T-helper 1 cell treated with Interleukin-12 subunit alpha and Interleukin-12 subunit beta and Interleukin-4 antibody, amounts not matched to agents 30 μg/mL and 1 μg/mL, for 36 hours (primary cell): ENCODE results near the gene CTBP2.
"Not testable (repeated sequence)": the region's sequence is repeated elsewhere in the genome, so short reads cannot be mapped to it uniquely, and the experiment has no call there.

Experiments used
- H3K27ac Mint-ChIP-seq: one replicate; pipeline ENCODE4 v1.8.0; 2021; ENCODE audit warnings: mild to moderate bottlenecking, mixed read lengths
- H3K27me3 Mint-ChIP-seq: one replicate; pipeline ENCODE4 v1.8.0; 2021; ENCODE audit warnings: low read depth, mixed read lengths
- H3K36me3 Mint-ChIP-seq: one replicate; pipeline ENCODE4 v1.8.0; 2021; ENCODE audit warnings: low read depth, mixed read lengths
- H3K4me1 Mint-ChIP-seq: one replicate; pipeline ENCODE4 v1.8.0; 2021; ENCODE audit warnings: low read depth, mixed read lengths
- H3K4me3 Mint-ChIP-seq: one replicate; pipeline ENCODE4 v1.8.0; 2021; ENCODE audit warnings: mild to moderate bottlenecking, moderate library complexity, mixed read lengths
- H3K9me3 Mint-ChIP-seq: one replicate; pipeline ENCODE4 v1.8.0; 2021; ENCODE audit warnings: mixed read lengths

Gene CTBP2

DNA sequence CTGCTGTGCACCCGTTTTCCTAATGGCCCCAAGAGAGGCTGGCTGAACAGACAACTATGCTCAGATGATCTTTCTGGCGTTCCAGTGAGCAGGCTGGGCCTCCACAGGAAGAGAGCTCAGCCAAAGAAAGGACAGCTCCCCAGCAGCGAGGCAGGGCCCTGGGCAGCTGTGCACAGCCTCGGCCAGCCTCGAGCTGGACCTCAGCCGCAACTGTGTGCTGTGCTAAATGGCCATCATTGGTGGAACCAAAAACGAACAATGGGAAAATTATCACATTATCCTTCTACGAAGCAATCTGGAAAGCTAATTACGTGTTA lies 97.5 kb downstream of the CTBP2 start:
- Mint-ChIP-seq H3K36me3 (no peaks in the 10 kb centered on the region), H3K27ac (no peak overlapping the region), H3K9me3 (no peaks in the 10 kb centered on the region), H3K4me1 (peaks cover 11% of the 10 kb centered on the region), H3K4me3 (no peak overlapping the region), H3K27me3 (peaks cover 16% of the 10 kb centered on the region)

DNA sequence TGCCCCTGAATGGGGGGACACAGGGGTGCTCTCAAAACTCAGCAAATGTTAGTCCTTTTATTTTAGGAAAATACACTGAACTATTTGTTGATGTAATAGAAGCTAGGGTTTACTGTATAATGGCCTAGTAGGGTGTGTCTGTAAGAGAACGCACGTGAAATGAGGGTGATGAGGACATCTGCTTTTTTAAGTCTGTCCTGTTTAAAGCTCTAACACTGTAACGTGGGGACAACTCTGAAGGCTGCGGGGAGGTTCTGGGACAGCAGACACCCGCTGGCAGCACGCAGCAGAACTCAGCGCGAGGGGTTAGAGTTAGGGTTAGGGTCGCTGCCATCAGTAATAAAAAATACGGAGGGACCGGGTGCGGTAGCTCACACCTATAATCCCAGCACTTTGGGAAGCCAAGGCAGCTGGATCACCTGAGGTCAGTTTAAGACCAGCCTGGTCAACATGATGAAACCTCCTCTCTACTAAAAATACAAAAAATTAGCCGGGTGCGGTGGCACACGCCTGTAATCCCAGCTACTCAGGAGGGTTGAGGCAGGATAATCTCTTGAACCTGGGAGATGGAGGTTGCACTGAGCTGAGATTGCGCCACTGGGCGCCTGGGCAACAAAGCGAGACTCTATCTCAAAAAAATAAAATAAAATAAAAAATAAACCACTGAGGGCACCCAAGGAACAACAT lies 98.0 kb downstream of the CTBP2 start:
- Mint-ChIP-seq H3K27me3 (peaks cover 16% of the 10 kb centered on the region), H3K4me1 (peaks cover 11% of the 10 kb centered on the region), H3K9me3 (no peaks in the 10 kb centered on the region), H3K36me3 (no peaks in the 10 kb centered on the region), H3K27ac (no peak overlapping the region), H3K4me3 (no peak overlapping the region)

DNA sequence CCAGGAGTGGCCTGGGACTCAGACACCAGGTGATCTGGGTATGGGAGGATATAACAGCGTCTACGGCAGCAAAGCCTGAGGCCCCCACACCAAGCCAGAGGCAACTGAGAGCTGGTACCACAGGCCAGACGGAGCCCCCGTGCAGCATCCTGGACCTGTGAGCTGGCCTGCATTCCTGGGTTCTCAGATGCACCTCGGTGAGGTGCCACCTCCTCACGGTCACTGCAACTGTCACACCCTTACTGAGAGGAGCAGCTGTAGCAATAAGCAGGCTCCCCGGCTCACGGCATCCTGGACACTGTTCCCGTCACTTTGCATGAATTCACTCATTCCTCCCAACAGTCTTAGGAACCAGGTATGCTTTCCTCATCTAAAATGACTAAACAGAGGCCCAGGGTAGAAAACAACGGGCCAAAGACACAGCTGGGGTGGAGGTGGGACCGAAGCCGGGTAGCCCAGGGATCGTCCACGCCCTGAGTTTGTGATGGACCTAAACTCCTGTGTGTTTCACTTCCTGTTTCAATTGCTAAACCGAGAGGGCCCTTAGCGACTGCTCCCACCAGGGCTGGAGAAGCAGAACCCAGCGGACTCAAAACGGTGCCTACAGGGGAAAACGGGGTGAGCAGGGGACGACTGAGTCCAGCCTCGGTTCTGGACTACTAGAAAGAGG lies 98.7 kb downstream of the CTBP2 start:
- Mint-ChIP-seq H3K27me3 (peaks cover 16% of the 10 kb centered on the region), H3K4me1 (peaks cover 11% of the 10 kb centered on the region), H3K9me3 (no peaks in the 10 kb centered on the region), H3K27ac (no peak overlapping the region), H3K36me3 (no peaks in the 10 kb centered on the region), H3K4me3 (no peak overlapping the region)

DNA sequence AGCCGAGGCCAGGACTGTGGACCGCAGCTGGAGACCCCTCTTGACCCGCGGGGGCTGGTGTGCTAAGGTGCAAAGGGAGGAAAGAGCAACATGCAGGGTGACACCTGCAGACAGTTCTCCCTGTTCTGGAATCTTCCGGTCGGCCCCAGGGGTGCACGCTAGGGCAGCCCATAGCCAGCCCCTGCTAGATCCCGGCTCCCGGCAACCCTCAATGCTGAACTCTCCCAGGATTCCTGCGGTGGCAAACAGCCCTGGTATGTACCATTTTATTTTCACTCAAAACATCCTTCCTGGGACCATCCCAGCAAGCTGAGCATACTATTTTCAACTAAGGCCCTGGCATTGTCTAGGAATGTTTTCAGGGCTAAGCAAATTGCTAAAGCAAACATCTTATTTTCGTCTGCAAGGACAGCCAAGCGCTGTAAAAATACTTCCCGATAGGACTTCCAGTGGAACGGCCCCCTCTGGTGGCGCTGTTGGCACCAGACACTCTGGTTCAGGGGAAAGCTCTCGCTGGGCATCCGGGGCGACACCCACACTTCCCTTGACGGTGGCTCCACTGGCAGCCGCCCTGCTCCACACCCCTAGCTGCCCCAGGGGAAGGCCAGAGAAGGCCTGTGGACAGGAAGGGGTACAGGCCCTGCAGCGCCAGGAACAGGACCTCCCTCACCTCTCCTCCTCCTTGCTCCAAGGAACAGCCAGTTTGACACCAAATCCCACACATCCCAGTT lies 99.4 kb downstream of the CTBP2 start:
- Mint-ChIP-seq H3K27me3 (peaks cover 16% of the 10 kb centered on the region), H3K36me3 (no peaks in the 10 kb centered on the region), H3K9me3 (no peaks in the 10 kb centered on the region), H3K4me3 (no peak overlapping the region), H3K4me1 (peaks cover 11% of the 10 kb centered on the region), H3K27ac (no peak overlapping the region)

DNA sequence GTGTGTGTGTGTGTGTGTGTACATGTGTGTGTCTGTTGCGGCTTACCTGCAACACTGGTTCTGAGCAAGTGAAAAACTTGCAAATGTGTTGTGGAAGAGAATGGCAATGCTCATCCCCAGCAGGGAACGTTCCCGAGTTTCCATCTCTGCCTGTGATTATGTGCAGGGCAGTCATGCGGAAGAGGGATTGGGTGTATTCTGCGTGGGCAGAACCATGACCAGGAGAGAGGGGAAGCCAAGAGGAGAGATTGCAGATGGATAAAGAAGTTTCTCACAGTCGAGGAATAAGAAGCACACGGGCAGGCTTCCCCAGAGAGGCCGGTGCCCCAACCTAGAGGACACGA lies 99.9 kb downstream of the CTBP2 start:
- no peak overlapping the region for H3K4me3 Mint-ChIP-seq
- no peak overlapping the region for H3K27ac Mint-ChIP-seq
- H3K36me3 Mint-ChIP-seq: no peaks in the 10 kb centered on the region
- peaks cover 11% of the 10 kb centered on the region for H3K4me1 Mint-ChIP-seq
- H3K27me3 Mint-ChIP-seq: peaks cover 16% of the 10 kb centered on the region
- no peaks in the 10 kb centered on the region for H3K9me3 Mint-ChIP-seq

DNA sequence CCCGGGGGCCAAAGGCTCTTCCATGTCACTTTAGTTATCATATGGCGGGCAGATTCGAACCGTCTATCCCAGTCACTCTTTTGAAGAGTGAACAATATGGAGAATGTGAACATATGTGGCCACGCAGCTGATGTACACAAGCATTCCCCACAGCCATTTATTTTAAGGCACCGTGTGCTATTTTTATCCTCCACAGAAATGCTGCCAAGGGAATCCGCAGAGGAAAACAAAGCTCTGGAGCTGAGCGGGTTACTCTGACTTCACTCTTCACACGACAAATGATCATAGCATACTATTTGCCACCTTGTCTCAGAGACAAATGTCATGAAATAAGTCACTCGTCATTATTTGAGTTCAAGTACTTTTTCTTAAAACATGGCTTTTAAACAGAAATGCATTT lies 100.3 kb downstream of the CTBP2 start:
- Mint-ChIP-seq H3K27ac (no peak overlapping the region), H3K4me3 (no peak overlapping the region), H3K9me3 (no peaks in the 10 kb centered on the region), H3K27me3 (peaks cover 12% of the 10 kb centered on the region), H3K4me1 (peaks cover 8% of the 10 kb centered on the region), H3K36me3 (no peaks in the 10 kb centered on the region)

DNA sequence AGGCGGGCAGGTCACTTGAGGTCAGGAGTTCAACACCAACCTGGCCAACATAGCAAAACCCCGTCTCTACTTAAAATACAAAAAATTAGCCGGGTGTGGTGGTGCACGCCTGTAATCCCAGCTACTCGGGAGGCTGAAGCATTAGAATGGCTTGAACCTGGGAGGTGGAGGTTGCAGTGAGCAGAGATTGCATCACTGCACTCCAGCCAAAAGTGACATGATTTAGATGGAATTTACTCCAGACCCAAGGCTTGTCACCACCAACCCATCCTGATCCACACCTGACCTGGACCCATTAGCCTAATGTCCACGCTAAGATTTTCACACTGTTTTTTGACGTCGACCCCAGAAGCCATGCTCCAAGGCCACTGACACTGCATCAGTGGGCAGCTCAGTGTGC lies 101.0 kb downstream of the CTBP2 start:
- H3K36me3 Mint-ChIP-seq, H3K9me3 Mint-ChIP-seq, H3K4me3 Mint-ChIP-seq, H3K4me1 Mint-ChIP-seq, H3K27ac Mint-ChIP-seq: not testable (repeated sequence)
- peaks cover 12% of the 10 kb centered on the region for H3K27me3 Mint-ChIP-seq

DNA sequence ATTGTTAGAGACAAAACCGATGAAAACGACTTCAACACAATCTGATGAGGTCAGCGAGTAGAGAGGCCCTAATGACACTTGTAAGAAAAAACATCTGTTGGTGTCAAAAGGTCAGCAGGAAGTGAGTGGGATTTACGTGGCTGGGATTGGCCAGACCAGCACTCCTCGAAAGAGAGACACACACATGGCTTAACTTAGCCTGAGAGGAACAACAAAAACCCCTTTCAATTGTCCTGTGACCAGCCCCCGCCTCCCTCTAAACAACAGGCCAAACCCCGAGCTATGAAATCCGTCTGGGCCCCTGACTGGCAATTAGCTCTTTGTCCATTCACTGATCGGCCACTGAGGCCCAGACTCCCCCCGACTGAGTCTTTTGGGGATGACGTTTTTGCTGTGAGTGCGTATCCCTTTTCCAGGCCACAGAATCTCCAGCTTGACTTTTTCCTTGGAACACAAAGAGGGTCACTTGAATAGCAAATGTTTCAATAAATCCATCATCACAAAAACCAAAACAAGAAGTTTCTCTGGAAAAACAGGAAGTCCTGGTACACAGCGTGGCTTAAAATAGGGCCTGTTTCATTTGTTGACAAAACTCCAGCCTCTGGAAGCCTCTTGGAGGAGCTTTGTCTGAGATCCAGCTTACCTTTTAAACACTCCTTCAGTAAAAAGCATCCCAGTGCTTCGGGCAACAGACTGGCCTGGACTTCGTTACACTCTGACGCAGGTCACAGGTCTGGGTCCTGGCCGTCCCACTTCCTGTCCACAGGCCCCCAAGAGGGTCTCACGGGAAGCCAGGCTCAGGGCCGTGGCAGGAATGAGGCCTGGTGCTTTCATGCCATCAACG lies 103.0 kb downstream of the CTBP2 start:
- Mint-ChIP-seq H3K27ac (no peak overlapping the region), H3K36me3 (no peaks in the 10 kb centered on the region), H3K4me3 (no peak overlapping the region), H3K27me3 (peaks cover 8% of the 10 kb centered on the region), H3K4me1 (no peaks in the 10 kb centered on the region), H3K9me3 (no peaks in the 10 kb centered on the region)

DNA sequence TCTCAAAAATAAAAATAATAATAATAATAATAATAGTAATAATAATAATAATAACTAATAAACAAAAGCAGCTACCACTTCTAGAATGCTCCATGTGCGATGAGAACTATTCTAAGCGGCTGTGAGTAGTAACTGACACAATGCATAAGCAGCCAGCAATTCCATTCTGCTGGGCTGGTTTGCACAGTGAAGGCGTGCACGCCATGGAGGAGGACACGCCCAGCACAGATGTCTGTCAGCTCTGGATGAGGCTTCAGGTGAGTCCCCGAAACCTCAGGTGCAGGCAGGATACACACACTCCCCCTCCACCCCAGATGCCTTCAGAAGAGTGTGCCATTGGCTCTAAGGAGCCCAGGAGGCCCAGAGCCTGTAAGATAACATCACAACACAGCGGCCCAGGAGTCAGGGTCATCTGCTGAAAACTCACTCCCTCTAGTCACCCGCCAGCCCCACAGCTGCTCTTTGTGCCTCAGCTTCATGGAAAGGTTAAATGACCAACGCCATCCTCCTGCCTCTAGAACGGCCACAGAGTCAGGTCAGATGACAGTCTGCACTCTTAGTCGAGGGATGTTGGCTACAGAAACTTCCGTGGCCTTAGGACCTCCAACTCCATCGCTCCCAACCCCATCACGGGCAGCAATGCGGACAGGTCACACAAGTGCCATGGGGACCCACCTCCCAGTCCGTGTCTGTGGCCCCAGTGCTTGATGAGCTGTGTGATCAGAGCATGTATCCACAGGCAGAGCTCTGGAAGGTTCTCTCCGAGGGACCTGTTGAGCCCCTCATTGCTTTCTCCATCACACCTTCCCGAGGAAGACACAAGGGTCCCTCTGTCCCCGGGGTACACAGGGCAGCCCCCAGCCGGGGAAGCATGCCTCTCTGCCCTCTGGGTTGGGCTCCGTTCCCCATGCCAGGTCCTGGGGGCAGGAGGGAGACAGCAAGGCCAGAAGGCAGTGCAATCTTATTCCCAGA lies 103.9 kb downstream of the CTBP2 start:
- H3K4me1 Mint-ChIP-seq: no peaks in the 10 kb centered on the region
- no peaks in the 10 kb centered on the region for H3K36me3 Mint-ChIP-seq
- no peak overlapping the region for H3K4me3 Mint-ChIP-seq
- H3K27ac Mint-ChIP-seq: no peak overlapping the region
- no peaks in the 10 kb centered on the region for H3K9me3 Mint-ChIP-seq
- H3K27me3 Mint-ChIP-seq: peaks cover 6% of the 10 kb centered on the region

DNA sequence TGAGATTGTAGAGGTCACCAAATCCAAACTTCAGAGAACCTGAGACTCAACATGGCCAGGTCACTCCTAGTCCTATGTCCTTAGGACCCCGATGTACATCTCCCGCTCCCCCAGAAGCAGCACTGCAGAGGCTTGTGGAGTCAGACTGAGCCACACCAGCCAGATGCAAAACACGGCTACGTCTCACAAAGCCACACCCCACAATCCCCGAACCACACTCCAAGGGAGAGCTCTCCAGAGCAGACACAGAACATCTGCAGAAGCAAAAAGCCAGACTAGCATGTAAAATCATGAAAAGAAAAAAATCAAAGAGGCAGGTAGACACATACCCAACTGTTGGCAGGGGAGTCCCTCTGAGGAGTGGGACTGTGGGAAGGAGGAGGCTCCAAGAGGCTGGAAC lies 104.9 kb downstream of the CTBP2 start:
- no peak overlapping the region for H3K4me3 Mint-ChIP-seq
- H3K9me3 Mint-ChIP-seq: no peaks in the 10 kb centered on the region
- H3K27me3 Mint-ChIP-seq: peaks cover 5% of the 10 kb centered on the region
- no peak overlapping the region for H3K27ac Mint-ChIP-seq
- no peaks in the 10 kb centered on the region for H3K36me3 Mint-ChIP-seq
- H3K4me1 Mint-ChIP-seq: no peaks in the 10 kb centered on the region

DNA sequence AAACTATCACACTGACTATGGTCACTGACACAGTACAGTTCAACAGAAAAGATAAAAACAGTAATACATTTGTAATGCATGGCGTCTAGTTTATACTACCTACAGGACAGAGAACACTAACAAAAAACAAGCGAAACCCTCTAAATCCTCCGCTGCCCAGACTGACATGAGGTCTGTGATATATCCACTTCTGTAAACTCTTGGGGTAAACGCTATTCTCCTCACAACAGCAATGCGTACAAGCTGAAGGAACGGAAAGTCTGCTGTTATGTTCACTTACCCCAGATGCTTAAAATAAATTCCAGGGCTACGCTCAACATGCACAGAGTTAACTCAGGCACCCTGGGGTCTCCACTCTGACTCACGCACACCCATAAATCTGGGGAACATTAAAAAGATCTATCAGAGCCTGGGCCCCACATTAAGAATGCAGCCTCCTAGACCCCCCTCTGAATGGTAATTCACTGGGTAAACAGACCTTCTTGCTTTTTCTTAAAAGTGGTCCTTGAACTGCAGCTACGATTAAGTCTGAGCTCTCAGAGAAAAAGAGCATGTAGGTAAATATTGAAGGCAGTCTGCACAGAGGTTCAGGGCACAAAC lies 105.6 kb downstream of the CTBP2 start:
- Mint-ChIP-seq H3K4me3 (no peak overlapping the region), H3K36me3 (no peaks in the 10 kb centered on the region), H3K27me3 (peaks cover 3% of the 10 kb centered on the region), H3K9me3 (no peaks in the 10 kb centered on the region), H3K27ac (no peak overlapping the region), H3K4me1 (no peaks in the 10 kb centered on the region)

DNA sequence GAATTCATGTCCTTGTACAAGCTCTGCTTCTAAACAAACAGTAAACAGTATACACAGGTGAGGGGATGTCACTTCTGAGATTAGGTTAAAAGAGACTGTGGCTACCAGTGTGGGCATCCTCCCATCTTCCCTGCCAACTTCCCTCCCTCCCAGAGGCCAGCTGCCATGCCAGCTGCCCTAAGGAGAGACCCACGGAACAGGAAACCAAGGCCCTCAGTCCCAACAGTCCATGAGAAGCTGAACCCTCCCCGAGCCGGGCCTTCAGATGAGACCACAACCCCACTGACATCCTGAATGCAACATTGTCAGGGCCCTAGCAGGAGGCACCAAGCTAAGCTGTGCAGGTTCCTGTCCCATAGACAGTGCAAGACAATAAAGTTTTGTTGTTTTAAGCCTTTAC lies 106.1 kb downstream of the CTBP2 start:
- H3K27me3 Mint-ChIP-seq: peaks cover 3% of the 10 kb centered on the region
- no peaks in the 10 kb centered on the region for H3K36me3 Mint-ChIP-seq
- H3K9me3 Mint-ChIP-seq: no peaks in the 10 kb centered on the region
- no peak overlapping the region for H3K4me3 Mint-ChIP-seq
- H3K4me1 Mint-ChIP-seq: no peaks in the 10 kb centered on the region
- no peak overlapping the region for H3K27ac Mint-ChIP-seq

DNA sequence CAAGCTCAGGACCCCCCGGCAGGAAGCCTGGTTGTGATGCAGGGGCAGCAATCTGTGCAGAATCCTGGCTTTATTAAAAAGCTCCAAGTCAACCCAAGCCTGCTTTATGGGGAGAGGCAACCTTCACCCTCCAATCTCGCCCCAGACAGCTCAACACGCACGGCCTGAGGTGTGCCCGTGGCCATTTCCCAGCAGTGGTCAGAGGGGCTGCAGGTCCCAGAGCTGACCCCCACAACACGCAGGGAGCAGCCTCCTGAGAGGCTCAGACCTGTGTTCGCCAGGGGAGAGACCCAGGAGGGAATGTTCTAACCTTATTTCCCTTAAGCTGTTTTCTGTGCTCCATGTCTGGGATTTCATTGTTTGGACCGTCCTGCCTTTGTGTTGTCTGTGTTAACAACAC lies 108.2 kb downstream of the CTBP2 start:
- no peak overlapping the region for H3K27ac Mint-ChIP-seq
- H3K9me3 Mint-ChIP-seq: no peaks in the 10 kb centered on the region
- H3K36me3 Mint-ChIP-seq: no peaks in the 10 kb centered on the region
- H3K27me3 Mint-ChIP-seq: peaks cover 2% of the 10 kb centered on the region
- no peaks in the 10 kb centered on the region for H3K4me1 Mint-ChIP-seq
- no peak overlapping the region for H3K4me3 Mint-ChIP-seq
